GM12874 (cell line): ENCODE results near the gene OVOL1.

Experiments
- CTCF ChIP-seq: IDR thresholded peaks from 2 replicates; pipeline ENCODE4 v1.5.1; 2011; ENCODE audit warnings: low read depth, mild to moderate bottlenecking, control low read depth, low read length, moderate library complexity; ENCODE audit not compliant: insufficient read depth

Gene OVOL1

GRCh38 chr11:65779669-65779918 is 7.3 kb upstream of the OVOL1 start:
- no peak for TF ChIP-seq CTCF

GRCh38 chr11:65779919-65780769 is 6.7 kb upstream of the OVOL1 start:
- TF ChIP-seq CTCF: peak; percentile 99

- TF ChIP-seq CTCF: no peak
Measured at GRCh38 chr11:65780770-65781151, 6.1 kb upstream of the OVOL1 start, which contains the start of gene AP5B1. Gene AP5B1 (minus strand): TSS chr11:65780976. CDS start chr11:65780591, 385 bp downstream.

GRCh38 chr11:65781152-65781961 is 5.5 kb upstream of the OVOL1 start:
- TF ChIP-seq CTCF: peak; percentile 35; the same call in 1 of the 2 replicates

GRCh38 chr11:65781962-65782815 is 4.7 kb upstream of the OVOL1 start:
- TF ChIP-seq CTCF: no peak

GRCh38 chr11:65782816-65783228 is 4.0 kb upstream of the OVOL1 start:
- no peak for TF ChIP-seq CTCF
